ENCODE data around the gene DAB1.

Gene DAB1

GRCh38 chr1:57309630-57310029, 114.2 kb downstream of the DAB1 start:
- H3K4me3 ChIP-seq (replicated peaks in 1 of 2; ENCODE audit: low read depth in 2 of 2, low read length in 2 of 2): no peak overlapping the region
- no peak for TF ChIP-seq CTCF (IDR thresholded peaks at IDR 0.05; ENCODE audit: low read depth, low read length)
- no peak for DNase-seq (ENCODE audit: low read depth in 2 of 2)

- no peak overlapping the region for H3K4me3 ChIP-seq (replicated peaks in 1 of 2; ENCODE audit: low read depth in 2 of 2, low read length in 2 of 2)
- TF ChIP-seq CTCF (IDR thresholded peaks at IDR 0.05; ENCODE audit: low read depth, low read length): no peak
- no peak for DNase-seq (ENCODE audit: low read depth in 2 of 2)
These were observed 116.3 kb downstream of the DAB1 start for GRCh38 chr1:57307392-57308170.

- no peak for TF ChIP-seq CTCF (IDR thresholded peaks at IDR 0.05; ENCODE audit: low read depth, low read length)
- DNase-seq (ENCODE audit: low read depth in 2 of 2): no peak
- no peak overlapping the region for H3K4me3 ChIP-seq (replicated peaks in 1 of 2; ENCODE audit: low read depth in 2 of 2, low read length in 2 of 2)
These were observed 119.3 kb downstream of the DAB1 start for GRCh38 chr1:57304591-57304990.

GRCh38 chr1:57302812-57303596, 120.9 kb downstream of the DAB1 start:
- TF ChIP-seq CTCF (IDR thresholded peaks at IDR 0.05; ENCODE audit: low read depth, low read length): no peak
- no peak for DNase-seq (ENCODE audit: low read depth in 2 of 2)
- H3K4me3 ChIP-seq (replicated peaks in 1 of 2; ENCODE audit: low read depth in 2 of 2, low read length in 2 of 2): no peak overlapping the region

GRCh38 chr1:57300186-57300585, 123.7 kb downstream of the DAB1 start:
- no peak for TF ChIP-seq CTCF (IDR thresholded peaks at IDR 0.05; ENCODE audit: low read depth, low read length)
- no peak overlapping the region for H3K4me3 ChIP-seq (replicated peaks in 1 of 2; ENCODE audit: low read depth in 2 of 2, low read length in 2 of 2)
- DNase-seq (ENCODE audit: low read depth in 2 of 2): no peak

GRCh38 chr1:57296726-57297250, 127.1 kb downstream of the DAB1 start:
- H3K4me3 ChIP-seq (replicated peaks in 1 of 2; ENCODE audit: low read depth in 2 of 2, low read length in 2 of 2): no peak overlapping the region
- TF ChIP-seq CTCF (IDR thresholded peaks at IDR 0.05; ENCODE audit: low read depth, low read length): no peak
- DNase-seq (ENCODE audit: low read depth in 2 of 2): no peak

All from cardiac fibroblast (primary cell).